ENCODE results near the gene JUNB.

Gene JUNB

GRCh38 chr19:12841094-12841493, 49.8 kb downstream of the JUNB start:
- H3K27ac ChIP-seq = no peak overlapping the region

GRCh38 chr19:12842511-12842910, 51.2 kb downstream of the JUNB start:
- no peak overlapping the region for H3K27ac ChIP-seq
- TF ChIP-seq CTCF (conservative IDR thresholded peaks at IDR 0.05) (no peak), ZFX (IDR thresholded peaks at IDR 0.05) (no peak)

More at GRCh38 chr19:12841094-12841493, 49.8 kb downstream of the JUNB start:
- TF ChIP-seq CTCF (conservative IDR thresholded peaks at IDR 0.05) (no peak), ZFX (IDR thresholded peaks at IDR 0.05) (no peak)

Data from C4-2B (cell line).